AG04450 (cell line): ENCODE measurements around the gene OR2T29. TPM values are rescaled to one million over a fixed set of nuclear protein-coding genes. Genes with fewer than 3 reads are reported as not detected.

Experiments used
- CTCF ChIA-PET: fragments of 300-600, 350-600 bp; formaldehyde crosslinking; extraction: SDS; loops from one replicate; lab custom pipeline; 2022; ENCODE audit warnings: antibody characterized with exemption, inconsistent platforms; lab: Charles Lee
- POLR2A ChIA-PET: fragments of 350-600 bp; formaldehyde crosslinking; extraction: SDS; loops from one replicate; lab custom pipeline; 2021; ENCODE audit warnings: antibody characterized with exemption, inconsistent platforms; lab: Yijun Ruan, JAX
- DNase-seq: peaks from one replicate; pipeline ENCODE4 v3.0.0-alpha.2; 2011; ENCODE audit warnings: low read depth, low spot score
- H3K27ac ChIP-seq: one replicate; pipeline ENCODE4 v1.5.1; 2012; ENCODE audit warnings: low read depth, low read length, control low read depth
- H3K27me3 ChIP-seq: one replicate; pipeline ENCODE4 v1.6.0; 2012; ENCODE audit warnings: low read length; ENCODE audit not compliant: control insufficient read depth, insufficient read depth
- H3K4me3 ChIP-seq: 2 replicates; pipeline ENCODE4 v1.5.1; 2011; ENCODE audit warnings: mild to moderate bottlenecking, low read depth, low read length, control low read depth
- H3K9me3 ChIP-seq: 2 replicates; pipeline ENCODE4 v1.5.1; 2012; ENCODE audit warnings: low read length; ENCODE audit not compliant: control insufficient read depth, insufficient read depth
- polyA plus RNA-seq: library from polyadenylated mRNA; depleted of rRNA; stranded (reverse); fragments of >200 nt; gene quantifications from 2 replicates; pipeline ENCODE4 v1.2.3, GENCODE V29; 2011
- TF ChIP-seq, protein P1 (sequence below): IDR thresholded peaks from 2 replicates; pipeline ENCODE4 v1.5.1; 2011; ENCODE audit warnings: low read depth, low read length, control low read depth, inconsistent platforms

Gene OR2T29
- polyA plus RNA-seq, 1 experiment, result not detected

DNA sequence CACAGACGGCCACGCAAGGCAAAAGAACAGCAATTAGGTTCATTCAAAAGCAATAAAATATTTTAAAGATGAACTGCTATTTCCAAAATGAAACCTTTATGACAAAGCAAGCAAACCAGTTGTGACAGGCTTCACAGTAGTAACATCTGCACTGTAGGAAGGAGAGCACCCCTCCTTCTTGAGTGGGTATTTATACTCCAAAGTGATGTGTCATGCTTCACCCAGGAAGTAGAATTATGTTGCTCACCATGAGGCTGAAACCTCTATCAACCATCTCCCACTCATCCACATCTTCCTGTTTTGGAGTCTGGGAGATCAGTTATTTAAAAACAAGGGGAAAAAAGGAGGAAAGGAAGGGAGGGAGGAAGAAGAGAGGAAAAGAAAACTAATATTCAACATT, 34.0 kb upstream of the OR2T29 start:
- Histone ChIP-seq H3K9me3 (peaks cover 3% of the 10 kb centered on the region; the same call in 1 of the 2 replicates), H3K4me3 (no peak overlapping the region), H3K27ac (no peak overlapping the region), H3K27me3 (no peaks in the 10 kb centered on the region)
- ChIA-PET CTCF (no interaction called here), POLR2A (no interaction called here)
- no peak for DNase-seq
- TF ChIP-seq, protein P1, sequence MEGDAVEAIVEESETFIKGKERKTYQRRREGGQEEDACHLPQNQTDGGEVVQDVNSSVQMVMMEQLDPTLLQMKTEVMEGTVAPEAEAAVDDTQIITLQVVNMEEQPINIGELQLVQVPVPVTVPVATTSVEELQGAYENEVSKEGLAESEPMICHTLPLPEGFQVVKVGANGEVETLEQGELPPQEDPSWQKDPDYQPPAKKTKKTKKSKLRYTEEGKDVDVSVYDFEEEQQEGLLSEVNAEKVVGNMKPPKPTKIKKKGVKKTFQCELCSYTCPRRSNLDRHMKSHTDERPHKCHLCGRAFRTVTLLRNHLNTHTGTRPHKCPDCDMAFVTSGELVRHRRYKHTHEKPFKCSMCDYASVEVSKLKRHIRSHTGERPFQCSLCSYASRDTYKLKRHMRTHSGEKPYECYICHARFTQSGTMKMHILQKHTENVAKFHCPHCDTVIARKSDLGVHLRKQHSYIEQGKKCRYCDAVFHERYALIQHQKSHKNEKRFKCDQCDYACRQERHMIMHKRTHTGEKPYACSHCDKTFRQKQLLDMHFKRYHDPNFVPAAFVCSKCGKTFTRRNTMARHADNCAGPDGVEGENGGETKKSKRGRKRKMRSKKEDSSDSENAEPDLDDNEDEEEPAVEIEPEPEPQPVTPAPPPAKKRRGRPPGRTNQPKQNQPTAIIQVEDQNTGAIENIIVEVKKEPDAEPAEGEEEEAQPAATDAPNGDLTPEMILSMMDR, result no peak

DNA sequence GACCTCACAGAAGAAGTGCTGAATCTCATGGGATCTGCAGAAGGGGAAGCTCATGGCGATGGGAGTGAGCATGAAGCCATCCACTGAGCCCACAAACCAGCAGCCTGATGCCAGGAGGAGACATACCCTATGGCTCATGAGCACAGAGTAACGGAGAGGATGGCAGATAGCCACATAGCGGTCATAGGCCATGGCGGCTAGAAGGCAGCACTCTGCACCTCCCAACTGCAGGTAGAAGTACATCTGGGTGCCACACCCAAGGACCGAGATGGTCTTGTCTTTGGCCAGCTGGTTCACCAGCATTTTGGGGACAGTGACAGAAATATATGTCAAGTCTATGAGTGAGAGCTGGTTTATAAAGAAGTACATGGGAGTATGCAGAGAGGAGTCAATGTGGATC, 30.7 kb upstream of the OR2T29 start:
- ChIA-PET CTCF (no interaction called here), POLR2A (no interaction called here)
- Histone ChIP-seq H3K27ac (no peak overlapping the region), H3K9me3 (peaks cover 6% of the 10 kb centered on the region), H3K27me3 (no peaks in the 10 kb centered on the region), H3K4me3 (no peak overlapping the region)
- TF ChIP-seq, protein P1, result no peak
- no peak for DNase-seq

DNA sequence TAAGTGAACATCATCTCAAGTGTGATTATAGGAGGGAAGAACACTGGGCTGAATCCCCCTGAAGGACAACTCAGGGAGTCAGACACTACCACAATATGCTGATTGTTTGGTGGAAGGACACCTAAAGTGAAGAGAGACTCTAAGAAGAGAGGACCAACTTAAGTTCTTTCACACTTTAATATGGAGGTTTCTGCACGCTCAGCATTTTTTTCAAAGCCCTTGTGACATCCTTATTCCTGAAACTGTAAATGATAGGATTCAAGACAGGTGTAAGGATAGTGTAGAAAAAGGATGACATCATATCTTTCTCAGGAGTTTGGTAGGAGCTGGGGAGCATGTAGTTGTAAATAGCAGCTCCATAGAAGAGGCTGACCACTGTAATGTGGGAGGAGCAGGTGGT, 30.1 kb upstream of the OR2T29 start:
- no peaks in the 10 kb centered on the region for H3K27me3 ChIP-seq
- no peak overlapping the region for H3K4me3 ChIP-seq
- no peak for DNase-seq
- H3K27ac ChIP-seq, result no peak overlapping the region
- TF ChIP-seq, protein P1, result no peak
- H3K9me3 ChIP-seq, result peaks cover 6% of the 10 kb centered on the region
- ChIA-PET POLR2A (no interaction called here), CTCF (no interaction called here)

- TF ChIP-seq, protein P1, result no peak
- POLR2A ChIA-PET, result no interaction called here
- CTCF ChIA-PET, result no interaction called here
- Histone ChIP-seq H3K27ac (no peak overlapping the region), H3K9me3 (peaks cover 6% of the 10 kb centered on the region), H3K4me3 (no peak overlapping the region), H3K27me3 (no peaks in the 10 kb centered on the region)
- DNase-seq, result no peak
These were observed 27.5 kb upstream of the OR2T29 start for GRCh38 chr1:248590055-248590454.

- peaks cover 6% of the 10 kb centered on the region for H3K9me3 ChIP-seq
- TF ChIP-seq, protein P1, result no peak
- H3K27me3 ChIP-seq, result no peaks in the 10 kb centered on the region
- POLR2A ChIA-PET, result no interaction called here
- no peak overlapping the region for H3K4me3 ChIP-seq
- CTCF ChIA-PET, result no interaction called here
- H3K27ac ChIP-seq, result no peak overlapping the region
- DNase-seq, result no peak
These were observed 26.8 kb upstream of the OR2T29 start for GRCh38 chr1:248589334-248589733.
